Stimulated activated CD8-positive, alpha-beta memory T cell treated with anti-CD3 and anti-CD28 coated beads, Interleukin-7, amount 100 ng/mL, for 24 hours (primary cell): Measurements from ENCODE around the gene SMAD3.

Source experiments
- DNase-seq: peaks from one replicate; pipeline ENCODE4 v3.0.0-alpha.2; 2020; ENCODE audit warnings: low read depth

The SMAD3 gene

DNA sequence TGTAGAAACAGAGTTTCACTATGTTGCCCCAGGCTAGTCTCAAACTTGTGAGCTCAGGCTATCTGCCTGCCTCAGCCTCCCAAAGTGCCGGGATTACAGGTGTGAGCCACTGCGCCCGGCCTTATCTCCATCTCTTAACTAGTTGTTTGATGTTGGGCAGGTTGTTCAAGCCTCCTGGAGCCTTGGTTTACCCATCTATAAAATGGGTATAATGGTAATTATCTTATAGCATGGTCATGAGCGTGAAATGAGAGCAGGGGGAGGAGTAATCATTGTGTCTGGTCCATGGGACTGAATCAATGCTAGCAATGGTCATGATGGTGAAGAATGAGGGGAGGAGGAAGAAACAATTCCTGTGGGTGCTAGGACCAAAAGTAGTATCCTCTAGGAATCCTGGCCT, 32.0 kb downstream of the SMAD3 start:
- no peak for DNase-seq

DNA sequence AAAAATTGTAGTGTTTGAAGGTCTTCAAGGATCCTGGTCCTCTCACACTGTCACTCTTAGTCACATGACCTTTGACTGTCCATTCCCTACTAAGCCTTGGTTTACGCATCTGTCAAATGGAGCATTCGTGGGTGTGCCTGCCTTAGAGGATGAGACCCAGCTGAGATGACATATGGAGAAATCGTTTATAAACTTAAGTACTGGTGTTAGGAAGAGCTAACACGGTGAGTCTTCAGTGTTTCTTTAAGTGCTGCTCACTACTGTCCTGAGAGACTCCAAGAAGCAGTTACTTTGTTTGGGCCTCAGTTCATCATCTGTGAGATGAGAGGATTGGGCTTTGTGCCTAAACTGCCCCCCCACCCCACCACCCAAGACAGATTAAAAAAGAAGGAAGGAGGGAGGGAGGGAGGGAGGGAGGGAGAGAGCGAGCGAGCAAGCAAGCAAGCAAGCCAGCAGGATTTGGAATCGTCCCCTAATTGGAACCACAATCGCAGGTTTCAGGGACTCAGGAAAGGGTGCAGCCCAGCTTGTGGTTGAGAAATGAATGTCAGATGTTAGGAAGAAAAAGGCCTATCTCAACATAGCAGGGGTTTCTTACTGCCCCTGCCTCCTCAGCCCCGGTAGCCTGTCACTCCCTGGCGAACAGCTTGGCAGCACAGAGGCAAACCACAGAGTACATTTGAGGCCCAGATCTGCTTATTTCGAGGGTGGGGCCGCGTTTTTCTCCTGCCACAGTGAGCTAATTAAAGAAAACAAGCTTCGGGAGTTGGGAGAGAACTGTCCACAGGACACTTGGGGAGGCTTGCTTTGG, 32.7 kb downstream of the SMAD3 start:
- DNase-seq: no peak

DNA sequence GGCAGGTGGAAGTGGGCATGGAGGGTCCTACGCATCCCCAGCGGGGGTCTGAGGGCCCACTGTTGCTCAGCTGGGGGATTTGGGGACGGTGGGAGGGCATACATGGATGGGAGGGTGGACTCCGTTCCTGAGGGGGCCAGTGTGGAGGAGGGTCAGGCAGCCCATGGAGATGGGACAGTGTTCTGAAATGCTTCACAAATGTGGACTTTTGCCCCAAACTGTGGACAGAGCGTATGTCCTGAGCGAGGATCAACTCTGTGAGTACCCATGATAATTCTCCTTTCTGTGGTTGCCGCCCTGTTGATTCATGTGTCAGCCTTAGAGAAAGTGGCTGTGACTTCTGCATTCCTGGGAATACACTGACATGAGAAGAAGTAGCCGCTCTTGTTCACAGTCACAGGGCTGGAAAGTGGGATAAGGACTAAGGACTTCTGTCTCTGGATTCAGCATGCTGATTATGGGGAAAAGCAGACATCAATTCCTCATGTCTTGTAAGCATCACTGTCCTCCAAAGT, 33.4 kb downstream of the SMAD3 start:
- no peak for DNase-seq

DNA sequence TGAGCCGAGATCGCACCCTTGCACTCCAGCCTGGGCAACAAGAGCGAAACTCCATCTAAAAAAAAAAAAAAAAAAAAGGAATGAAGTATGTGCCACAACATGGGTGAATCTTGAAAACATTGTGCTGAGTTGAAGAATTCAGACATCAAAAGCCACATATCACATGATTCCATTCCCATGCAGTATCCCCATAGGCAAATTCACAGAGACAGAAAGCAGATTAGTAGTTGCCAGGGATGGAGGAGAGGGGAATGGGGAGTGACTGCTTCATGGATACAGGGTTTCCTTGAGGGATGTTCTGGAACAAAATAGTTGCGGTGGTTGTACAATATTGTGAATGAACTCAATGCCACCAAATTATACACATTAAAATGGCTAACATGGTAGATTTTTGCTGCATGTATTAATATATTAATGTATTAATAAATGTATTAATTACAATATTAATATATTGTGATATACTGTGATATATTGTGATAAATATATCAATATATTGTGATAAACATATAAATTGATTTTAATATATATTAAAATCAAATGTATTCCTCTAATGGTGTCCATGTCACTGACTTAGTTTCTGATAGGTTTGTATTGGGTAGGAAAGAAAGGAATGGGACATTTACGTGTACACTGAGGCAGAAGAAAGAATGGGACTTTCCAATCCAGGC, 34.9 kb downstream of the SMAD3 start:
- DNase-seq: no peak

DNA sequence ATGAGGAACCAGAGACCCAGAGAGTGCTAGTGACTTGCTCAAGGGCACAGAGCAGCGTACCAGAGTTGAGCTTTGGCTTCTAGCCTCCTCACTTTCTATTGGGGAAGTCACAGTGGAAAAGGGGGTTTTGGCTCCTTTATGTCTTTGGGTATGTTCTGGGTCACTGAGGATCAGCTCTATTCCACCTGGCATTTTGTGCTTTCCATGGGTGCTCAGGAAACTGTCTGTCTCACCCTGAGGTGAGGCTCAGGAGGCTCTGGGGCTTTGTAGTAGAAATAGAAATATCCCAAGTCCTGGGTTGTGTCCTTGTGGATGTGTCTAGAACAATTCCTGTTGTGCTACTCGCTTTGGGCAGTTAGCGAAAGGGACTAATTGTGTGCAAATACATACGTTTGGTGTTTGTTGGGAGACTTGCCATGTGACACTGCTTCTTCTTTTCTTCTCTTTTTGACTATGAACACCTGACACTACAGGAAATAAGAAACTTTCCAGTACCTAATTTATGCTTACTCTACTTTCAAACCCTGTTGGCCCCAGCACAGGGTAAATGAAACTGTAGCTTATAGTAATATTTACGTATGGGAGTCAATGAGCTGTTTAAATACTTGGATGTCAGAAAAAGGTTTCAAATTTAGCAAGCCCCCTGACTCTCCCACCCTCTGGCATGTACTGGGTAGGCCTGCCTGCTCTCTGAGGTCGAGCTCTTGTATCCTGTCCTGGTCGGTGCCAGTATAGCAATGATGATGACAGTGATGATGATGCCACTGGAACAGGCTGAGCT, 35.6 kb downstream of the SMAD3 start:
- DNase-seq: no peak

DNA sequence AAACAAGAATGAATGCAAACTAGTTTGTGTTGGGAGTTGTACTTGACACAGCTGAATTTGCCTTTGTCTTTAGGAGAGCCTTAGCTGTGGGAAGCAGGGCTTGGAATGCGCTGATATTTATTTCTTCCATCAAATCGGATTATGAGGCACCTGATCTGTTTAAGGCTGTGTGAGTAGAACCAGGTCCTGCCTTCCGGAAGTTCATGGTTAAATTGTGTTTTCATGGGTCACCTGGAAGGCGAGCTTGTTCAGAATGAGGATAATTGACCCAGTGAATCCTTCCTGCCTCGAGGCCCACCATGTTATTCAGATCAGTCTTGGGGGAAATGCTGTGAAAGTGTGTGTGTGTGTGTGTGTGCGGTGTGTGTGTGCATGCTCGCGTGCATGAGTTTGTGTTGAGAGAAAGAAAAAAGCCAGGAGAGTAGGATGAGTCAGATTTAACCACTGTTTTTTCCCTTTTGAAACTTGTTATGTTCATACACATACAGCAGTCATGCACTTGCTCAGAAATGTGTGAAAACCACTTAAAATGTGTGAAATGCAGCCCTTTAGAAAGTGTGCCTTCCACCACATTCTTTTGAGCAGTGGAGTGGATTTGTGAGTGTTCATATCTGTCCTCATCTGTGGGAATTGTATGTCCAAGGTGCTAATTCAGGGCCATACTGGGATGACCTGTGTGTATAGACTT, 36.7 kb downstream of the SMAD3 start:
- DNase-seq: no peak

DNA sequence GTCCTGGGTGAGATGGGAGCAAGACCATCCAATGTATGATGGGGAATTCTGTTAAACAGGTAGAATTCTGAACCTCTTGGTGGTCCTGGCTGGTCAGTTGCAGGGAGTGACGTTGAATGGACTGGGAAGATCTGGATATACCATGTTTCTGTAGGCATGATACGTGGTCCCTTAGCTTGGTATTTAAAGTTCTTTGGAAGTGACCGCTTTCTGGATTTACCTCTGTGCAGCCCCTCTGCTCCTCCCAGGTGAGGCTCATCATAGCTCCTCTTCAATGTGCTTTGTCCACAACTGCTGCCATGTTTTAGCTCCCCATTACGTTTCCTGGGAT, 37.2 kb downstream of the SMAD3 start:
- no peak for DNase-seq

DNA sequence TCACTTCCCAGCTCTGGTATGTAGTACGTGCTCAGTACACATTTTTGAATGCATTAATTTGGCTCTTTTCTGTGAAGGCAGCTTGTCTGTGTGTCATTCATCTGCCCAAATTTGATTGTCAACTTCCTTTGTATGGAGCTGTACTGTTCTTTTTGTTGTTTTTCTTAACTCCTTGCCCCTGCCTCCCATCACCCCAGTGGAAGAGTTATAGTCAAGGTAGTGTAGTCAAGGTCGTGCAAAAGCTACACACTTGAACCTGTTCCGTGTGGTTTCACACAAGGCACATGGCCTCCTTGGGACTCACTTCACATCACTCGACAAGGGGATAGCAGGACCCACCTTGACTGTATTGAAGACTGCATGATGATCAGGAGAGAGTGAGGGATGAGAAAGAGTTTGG, 37.6 kb downstream of the SMAD3 start:
- no peak for DNase-seq

DNA sequence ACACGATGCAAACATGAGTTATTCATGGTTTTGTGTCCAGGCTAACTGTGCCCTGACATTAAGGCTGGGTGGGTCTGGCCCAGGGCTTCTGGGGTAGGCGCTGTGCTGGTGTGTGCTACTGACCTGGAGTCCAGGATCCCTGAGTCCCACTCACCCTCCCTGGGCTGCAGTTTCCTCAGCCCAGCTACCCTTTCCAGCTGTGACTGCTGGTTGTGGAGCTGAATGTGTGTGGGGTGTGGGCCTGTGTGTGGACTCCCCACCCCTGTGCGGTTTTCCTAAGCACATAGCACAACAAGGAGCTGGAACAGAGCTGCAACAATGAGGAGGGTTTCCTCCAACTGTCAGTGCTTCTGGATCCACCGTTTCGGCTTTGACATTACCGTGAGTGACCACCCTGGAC, 38.0 kb downstream of the SMAD3 start:
- no peak for DNase-seq

DNA sequence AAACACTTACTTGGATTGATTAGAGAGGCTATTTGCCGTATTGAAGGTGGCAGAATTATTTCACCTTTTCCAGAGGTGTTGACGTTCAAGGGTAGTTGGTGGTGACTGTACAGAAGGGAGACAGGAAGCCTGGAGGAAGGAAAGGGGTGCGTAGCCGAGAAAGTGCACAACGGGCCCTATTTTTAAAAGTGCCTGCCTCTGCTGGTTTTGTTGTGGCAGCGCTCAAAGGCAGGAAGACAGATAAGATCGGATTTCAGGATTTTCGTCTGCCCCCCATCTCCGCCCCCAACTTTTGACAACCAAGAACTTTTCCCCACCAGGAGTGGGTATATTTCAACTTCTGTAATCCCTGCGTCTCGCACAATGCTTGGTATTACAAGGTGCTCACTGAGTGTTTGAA, 38.5 kb downstream of the SMAD3 start:
- no peak for DNase-seq

DNA sequence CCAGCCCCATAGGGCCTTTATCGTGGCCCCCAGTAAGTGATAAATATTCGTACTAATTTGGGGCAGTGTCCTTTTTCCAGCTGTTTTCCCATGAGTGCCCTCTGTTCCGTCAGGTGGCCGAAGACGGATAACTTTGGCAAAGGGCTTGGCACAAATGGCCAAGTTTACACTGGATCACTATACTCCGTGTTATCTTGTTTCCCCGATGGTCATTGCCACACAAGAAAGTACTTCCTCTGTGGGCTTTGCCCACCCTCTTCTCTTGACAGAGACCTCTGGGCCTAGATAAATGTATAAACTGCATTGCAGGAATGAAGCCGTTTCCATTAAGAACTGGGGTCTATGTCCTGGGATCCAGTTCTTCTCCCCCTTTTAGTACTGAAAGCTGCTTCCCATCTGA, 39.1 kb downstream of the SMAD3 start:
- DNase-seq: no peak

DNA sequence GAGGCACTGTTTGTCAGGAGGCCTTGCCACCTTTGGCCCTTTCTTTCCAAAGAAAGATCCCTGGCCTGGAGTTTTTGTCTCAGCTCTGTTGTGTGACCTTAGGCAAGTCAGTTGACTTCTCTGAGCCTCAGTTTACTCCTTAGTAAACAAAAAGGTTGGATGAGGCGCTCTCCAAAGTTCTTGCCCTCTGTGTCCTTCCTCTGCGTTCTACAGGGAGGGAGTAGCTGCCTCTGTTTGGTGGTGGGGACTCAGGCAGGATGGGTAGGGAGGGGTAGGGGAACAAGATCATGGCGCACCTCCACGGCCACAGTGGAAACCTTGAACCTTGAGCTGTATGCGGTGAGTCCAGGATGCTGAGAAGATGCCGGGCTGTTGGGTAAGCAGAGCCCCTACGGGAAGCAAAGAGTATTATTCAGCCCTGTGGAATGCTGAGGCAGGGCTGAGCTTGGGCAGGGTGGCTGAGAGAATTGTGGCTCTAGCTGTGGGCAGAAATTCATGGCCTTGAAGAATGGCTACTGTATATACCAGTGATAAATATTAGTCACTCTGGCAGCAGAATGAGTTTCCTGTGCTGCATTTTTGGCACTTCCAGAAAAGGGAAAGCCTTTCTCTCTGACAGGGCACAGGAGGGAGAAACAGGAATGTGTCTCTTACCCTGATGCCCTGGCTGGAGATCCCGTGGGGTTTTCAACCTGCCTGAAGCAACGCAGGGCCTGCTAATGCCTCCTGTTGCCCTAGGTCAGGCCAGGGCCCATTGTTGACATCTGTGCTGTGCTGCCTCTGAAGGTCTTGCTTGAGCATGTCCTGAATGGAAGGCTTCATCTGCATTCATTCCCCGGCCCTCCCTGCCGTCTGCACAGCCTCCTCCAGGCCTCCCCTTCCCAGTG, 39.9 kb downstream of the SMAD3 start:
- DNase-seq: no peak

DNA sequence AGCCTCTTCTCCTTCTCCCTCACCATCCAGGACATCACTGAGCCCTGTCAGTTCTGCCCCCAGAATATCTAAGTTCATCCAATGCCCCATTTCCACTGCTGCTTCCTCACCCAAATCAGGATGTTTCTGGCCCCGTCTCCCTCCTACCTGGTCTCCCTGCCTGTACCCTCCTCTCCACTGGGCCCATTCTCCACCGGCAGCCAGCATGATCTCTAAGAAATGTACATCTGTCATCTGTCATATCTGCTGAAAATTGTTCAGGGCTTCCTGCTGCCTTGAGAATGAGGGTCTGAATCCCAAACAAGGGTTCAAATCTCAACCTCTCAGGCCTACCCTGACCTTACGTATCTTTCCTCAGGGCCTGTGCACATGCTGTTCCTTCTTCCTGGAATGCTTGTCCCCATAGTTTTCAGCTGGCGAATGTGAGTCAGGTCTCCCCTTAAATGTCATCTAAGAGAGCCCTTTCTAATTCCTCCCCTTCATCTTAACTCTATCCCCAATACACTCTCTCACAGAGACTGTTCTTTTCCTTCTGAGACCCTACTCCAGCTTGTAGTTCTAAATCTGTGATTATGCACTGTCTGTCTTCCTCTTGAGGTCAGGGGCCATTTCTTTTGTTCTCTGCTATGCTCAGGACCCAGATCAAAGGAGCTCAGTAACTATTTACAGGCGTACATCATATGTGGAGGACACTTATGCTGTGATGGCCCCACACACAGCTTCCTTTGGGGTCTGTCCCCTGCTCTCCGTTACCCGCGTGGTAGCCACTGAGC, 40.8 kb downstream of the SMAD3 start:
- no peak for DNase-seq

DNA sequence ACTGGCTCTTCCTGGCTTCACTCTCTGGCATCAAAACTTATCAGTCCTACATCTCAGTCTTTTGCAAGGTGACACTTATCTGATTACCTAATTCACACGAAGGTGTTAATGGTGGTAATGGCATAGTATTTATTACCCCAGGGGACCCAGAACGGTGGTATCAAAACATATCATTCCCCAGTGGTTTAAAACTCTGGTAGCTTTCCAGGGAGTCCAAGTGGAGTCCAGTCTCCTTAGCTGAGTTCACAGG, 41.3 kb downstream of the SMAD3 start:
- DNase-seq: no peak

DNA sequence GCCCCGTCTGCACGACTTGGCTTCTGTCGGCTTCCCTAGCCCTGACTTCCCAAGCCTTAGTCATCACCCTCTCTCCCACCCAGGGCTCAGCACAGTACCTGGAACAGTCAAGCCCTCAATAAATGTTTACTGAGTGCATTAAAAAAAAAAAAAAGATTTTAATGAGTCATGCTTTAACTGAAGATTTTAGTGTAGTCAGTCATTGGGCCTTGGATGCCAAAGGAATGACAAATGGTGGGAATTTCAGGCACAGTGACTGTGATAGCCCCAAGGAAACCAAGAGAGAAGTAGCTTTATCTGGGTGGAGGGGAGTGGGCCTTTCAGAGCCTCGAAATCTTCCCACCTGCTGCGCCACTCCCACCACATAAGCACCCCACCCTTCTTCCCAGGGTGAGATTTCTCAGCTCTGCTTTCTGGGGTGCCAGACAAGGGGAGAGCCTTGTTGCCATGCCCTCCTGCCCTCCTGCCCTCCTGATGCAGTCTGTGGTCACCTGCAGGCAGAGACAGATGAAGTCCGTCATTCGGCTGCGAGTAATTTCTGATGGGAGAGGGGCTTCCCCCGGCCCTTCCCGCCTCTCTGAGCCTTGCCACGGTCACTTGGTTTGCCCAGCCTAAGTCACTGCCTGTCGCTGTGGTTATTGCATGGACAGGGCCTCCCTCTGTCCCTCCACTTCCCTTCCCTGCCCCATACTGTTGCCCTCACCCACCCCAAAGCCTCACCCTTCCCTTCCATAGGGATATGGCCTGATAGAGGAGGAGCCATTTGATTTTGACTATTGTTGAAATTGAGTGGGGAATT, 41.8 kb downstream of the SMAD3 start:
- no peak for DNase-seq

DNA sequence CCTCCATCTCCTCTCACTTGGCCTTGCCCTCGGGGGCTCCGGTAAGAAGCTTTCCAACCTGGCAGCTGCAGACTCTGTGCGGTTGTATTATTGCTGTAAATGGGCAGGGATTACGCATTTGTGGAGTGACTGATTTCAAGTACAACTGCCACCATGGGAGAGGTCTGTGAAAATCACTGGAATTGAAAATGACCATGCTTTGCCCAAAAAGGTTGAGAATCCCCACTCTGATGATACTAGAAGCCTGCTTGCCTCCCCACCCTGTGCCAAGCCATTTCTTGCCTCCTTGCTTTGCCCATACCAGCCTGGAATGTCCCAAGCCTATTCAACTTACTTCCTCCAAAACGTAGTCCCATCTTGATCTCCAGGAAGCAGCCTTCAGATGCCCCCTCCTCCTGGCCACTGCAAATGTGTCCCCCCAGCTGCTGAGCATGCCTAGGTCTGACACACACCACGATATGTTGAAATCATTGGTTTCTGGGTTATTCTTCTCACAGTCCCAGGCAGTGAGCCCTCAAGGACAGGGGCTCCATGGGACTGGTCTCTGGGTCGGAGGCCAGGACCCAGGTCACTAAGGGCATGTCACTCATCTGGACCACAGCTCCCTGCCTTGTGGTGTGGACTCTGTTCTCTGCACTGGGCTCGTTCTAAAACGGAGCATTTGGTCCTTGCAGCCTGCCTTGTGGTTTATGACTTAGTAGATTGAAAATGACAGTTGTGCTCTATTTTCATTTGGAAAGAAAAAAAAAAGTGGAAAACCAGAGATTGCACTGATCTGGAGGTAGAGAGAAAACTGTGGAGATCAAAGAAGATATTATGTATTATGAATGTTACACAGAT, 42.9 kb downstream of the SMAD3 start:
- no peak for DNase-seq

DNA sequence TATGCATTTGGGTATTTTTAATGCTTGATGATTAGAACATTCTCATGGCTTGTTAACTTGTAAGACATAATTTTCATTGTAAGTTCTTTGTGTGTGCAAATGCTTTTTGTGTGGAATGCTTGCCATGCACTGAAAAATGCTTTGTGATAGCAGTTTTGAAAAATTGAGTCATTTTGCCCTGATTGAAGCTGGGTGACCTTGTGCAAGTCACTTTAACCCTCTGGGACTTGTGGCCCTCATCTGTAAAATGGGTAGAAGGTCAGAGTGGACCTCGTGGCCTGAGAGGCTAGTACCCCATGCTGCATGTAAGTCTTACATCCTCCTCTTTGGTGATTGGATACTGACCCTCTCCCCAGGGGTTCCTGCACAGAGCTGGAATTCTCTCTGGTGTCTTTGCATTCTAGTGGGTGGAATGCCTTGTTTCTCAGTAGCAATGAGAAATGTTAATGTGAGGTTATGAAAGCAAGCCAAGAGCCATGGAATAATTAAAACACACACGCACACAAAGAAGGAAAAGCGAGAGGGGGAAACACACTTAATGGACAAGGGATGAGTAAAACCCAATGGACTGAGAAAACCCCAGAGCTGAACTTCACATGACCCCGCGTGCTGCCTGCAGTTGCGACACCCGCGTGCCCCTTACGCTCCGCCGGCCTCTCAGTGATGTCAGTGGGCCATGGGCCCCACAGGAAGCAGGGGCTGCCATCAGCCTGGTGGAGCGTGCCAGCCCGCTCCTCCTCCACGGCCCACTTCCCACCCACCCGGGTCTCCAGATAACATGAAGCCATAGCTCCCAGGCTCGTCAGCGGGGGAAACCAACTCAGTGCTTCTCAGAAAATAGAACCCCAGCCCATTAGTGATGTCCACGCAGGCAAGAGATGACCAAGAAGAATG, 44.0 kb downstream of the SMAD3 start:
- no peak for DNase-seq

DNA sequence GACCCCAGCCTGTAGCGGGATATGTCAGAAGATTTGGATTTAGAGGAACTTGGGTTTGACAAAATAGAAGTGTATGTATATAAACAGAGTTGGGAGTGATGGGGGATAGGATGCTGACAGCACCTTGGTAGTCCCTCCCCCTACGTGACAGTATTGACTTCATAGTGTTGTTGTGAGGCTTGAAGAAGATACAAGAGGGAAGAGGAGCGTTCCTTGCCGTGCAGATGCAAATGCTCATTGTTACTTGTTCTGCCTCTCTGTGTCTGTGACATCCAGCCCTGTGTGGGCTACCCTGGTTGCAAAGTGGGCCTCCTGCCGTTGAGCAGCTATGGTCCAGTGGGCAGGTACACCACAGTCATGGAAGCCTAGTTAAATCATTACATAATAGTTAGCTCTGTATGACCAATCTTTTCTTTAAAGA, 45.0 kb downstream of the SMAD3 start:
- DNase-seq: no peak
